ENCODE data around the gene SMARCAL1.

- TF ChIP-seq TEAD4 (CRISPR knock-in tag; IDR thresholded peaks at IDR 0.05) = no peak
- TF ChIP-seq CTCF (IDR thresholded peaks at IDR 0.05) = no peak
- no peak for TF ChIP-seq GABPB1 (CRISPR knock-in tag; IDR thresholded peaks at IDR 0.05)
- TF ChIP-seq CBFB (CRISPR knock-in tag; IDR thresholded peaks at IDR 0.05; ENCODE audit: low read depth) = no peak
- no peak for TF ChIP-seq USF2 (CRISPR knock-in tag; IDR thresholded peaks at IDR 0.05)
- TF ChIP-seq FOXP4 (CRISPR knock-in tag; IDR thresholded peaks at IDR 0.05) = no peak
- no peak for TF ChIP-seq TEAD1 (CRISPR knock-in tag; IDR thresholded peaks at IDR 0.05)
- TF ChIP-seq E2F1 (CRISPR knock-in tag; IDR thresholded peaks at IDR 0.05) = no peak
- no peak for TF ChIP-seq USF1 (CRISPR knock-in tag; IDR thresholded peaks at IDR 0.05)
- no peak for TF ChIP-seq MYBL2 (CRISPR knock-in tag; IDR thresholded peaks at IDR 0.05)
- no peak for TF ChIP-seq SMAD4 (CRISPR knock-in tag; IDR thresholded peaks at IDR 0.05)
- TF ChIP-seq ZBTB43 (CRISPR knock-in tag; IDR thresholded peaks at IDR 0.05) = no peak
- no peak for TF ChIP-seq TCF7 (CRISPR knock-in tag; IDR thresholded peaks at IDR 0.05; ENCODE audit: low read depth)
- no peak for TF ChIP-seq JUN (CRISPR knock-in tag; IDR thresholded peaks at IDR 0.05)
These were observed 2.6 kb downstream of the SMARCAL1 start for GRCh38 chr2:216414772-216415319.
